ENCODE results near the gene KIF12.
"Not testable (repeated sequence)": the region's sequence is repeated elsewhere in the genome, so short reads cannot be mapped to it uniquely, and the experiment has no call there.

KIF12 gene

GRCh38 chr9:114084282-114085073 is 14.6 kb downstream of the KIF12 start:
- peak; percentile 14 for DNase-seq (ENCODE audit: low spot score)

- peak; percentile 35 for DNase-seq (ENCODE audit: low spot score)
These were observed 15.4 kb downstream of the KIF12 start for GRCh38 chr9:114083666-114084065.

- not testable (repeated sequence) for DNase-seq (ENCODE audit: low spot score)
These were observed 16.2 kb downstream of the KIF12 start for GRCh38 chr9:114082763-114083412.

- peak; percentile 92 for DNase-seq (ENCODE audit: low spot score)
These were observed 16.9 kb downstream of the KIF12 start for GRCh38 chr9:114082017-114082762.

- DNase-seq (ENCODE audit: low spot score): peak; percentile 32
These were observed 17.6 kb downstream of the KIF12 start for GRCh38 chr9:114081441-114082016.

- peak; percentile 25 for DNase-seq (ENCODE audit: low spot score)
These were observed 18.2 kb downstream of the KIF12 start for GRCh38 chr9:114080773-114081440.

GRCh38 chr9:114080195-114080772 is 18.8 kb downstream of the KIF12 start:
- DNase-seq (ENCODE audit: low spot score): no peak

- DNase-seq (ENCODE audit: low spot score): no peak
These were observed 20.3 kb downstream of the KIF12 start for GRCh38 chr9:114078781-114079156.

- DNase-seq (ENCODE audit: low spot score): no peak
These were observed 20.9 kb downstream of the KIF12 start, which contains the start of gene AMBP for GRCh38 chr9:114078021-114078780. TSS of gene AMBP (minus strand) at chr9:114078300. CDS start at chr9:114078209, 91 bp downstream.

GRCh38 chr9:114077162-114077837 is 21.8 kb downstream of the KIF12 start:
- DNase-seq (ENCODE audit: low spot score): no peak

- DNase-seq (ENCODE audit: low spot score): no peak
These were observed 22.6 kb downstream of the KIF12 start for GRCh38 chr9:114076237-114077161.

GRCh38 chr9:114075602-114076001 is 23.5 kb downstream of the KIF12 start:
- DNase-seq (ENCODE audit: low spot score): no peak

- DNase-seq (ENCODE audit: low spot score): no peak
These were observed 26.6 kb downstream of the KIF12 start for GRCh38 chr9:114072184-114073140.

- DNase-seq (ENCODE audit: low spot score): no peak
These were observed 27.8 kb downstream of the KIF12 start for GRCh38 chr9:114071197-114071795.

- DNase-seq (ENCODE audit: low spot score): no peak
These were observed 28.6 kb downstream of the KIF12 start for GRCh38 chr9:114070188-114071103.

- DNase-seq (ENCODE audit: low spot score): no peak
These were observed 29.5 kb downstream of the KIF12 start for GRCh38 chr9:114069476-114070187.

Measured in ecto neural progenitor cell (in vitro differentiated cells).